Measurements from ENCODE around the gene RNASEH1. TPM values are rescaled to one million over a fixed set of nuclear protein-coding genes. Genes with fewer than 3 reads are reported as not detected.

RNASEH1 gene
- total and polyA plus RNA-seq, 2 donors (not counting 1 experiment from before 2014, with no cell fraction given) = 23.8 to 31.2 TPM

DNA sequence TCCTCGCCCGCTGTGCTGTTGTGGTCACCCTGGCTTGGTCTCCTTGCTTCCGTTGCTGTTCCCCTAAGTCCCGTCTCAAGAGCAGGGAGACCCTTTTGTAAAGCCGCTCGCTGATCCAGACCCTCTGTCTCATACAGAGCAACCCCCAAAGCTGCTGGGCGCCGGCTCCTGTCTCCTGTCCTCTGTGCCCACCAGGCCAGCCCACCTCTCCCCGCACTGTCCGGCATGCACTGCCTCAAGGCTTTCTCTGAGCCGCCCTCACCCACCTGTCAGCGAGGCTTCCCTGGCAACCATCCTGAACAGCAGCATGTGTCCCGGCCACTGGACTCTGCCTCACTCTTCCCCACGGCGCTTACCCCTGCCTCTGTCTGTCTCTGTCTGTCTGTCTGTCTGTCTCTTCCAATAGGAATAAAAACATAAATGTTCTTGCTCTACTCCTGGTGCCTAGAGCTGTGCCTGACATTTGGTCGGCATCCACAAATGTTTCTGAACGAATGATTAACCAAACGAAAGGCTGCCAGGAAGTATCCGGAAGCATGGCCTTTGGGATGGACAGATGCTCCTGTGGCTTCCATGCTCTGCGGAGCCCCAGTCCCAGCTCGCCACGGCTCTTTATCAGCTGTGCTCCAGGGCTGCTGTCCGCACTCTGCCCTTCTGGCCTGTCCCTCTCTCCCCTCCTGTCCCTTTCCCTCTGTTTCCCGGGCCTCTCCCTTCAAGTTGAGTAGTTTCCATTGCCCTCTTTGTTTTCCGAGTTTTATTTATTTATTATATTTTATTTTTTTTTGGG, 44.6 kb upstream of the RNASEH1 start:
- no peaks in the 10 kb centered on the region for H3K36me3 ChIP-seq (ENCODE audit: control insufficient read depth, insufficient read depth, low read length)
- H3K27me3 ChIP-seq (ENCODE audit: control insufficient read depth, insufficient read depth, low read length) = no peaks in the 10 kb centered on the region
- H2AFZ ChIP-seq (ENCODE audit: low read length) = no peak overlapping the region
- H3K27ac ChIP-seq (ENCODE audit: insufficient read depth, low read length) = no peak overlapping the region
- no peaks in the 10 kb centered on the region for H3K9me3 ChIP-seq (ENCODE audit: control insufficient read depth, insufficient read depth, low read depth, low read length)
- no peaks in the 10 kb centered on the region for H3K4me1 ChIP-seq (ENCODE audit: control insufficient read depth, extremely low read depth, insufficient read depth, low read length)
- TF ChIP-seq, protein P1, sequence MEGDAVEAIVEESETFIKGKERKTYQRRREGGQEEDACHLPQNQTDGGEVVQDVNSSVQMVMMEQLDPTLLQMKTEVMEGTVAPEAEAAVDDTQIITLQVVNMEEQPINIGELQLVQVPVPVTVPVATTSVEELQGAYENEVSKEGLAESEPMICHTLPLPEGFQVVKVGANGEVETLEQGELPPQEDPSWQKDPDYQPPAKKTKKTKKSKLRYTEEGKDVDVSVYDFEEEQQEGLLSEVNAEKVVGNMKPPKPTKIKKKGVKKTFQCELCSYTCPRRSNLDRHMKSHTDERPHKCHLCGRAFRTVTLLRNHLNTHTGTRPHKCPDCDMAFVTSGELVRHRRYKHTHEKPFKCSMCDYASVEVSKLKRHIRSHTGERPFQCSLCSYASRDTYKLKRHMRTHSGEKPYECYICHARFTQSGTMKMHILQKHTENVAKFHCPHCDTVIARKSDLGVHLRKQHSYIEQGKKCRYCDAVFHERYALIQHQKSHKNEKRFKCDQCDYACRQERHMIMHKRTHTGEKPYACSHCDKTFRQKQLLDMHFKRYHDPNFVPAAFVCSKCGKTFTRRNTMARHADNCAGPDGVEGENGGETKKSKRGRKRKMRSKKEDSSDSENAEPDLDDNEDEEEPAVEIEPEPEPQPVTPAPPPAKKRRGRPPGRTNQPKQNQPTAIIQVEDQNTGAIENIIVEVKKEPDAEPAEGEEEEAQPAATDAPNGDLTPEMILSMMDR (conservative IDR thresholded peaks at IDR 0.05 in 1 of 2, IDR thresholded peaks at IDR 0.05 in 1 of 2; ENCODE audit: low read depth in 1 of 2, low read length in 2 of 2) = no peak
- no peak for TF ChIP-seq EZH2 (IDR thresholded peaks at IDR 0.05; ENCODE audit: low read length, missing control alignments)
- H3K4me2 ChIP-seq (ENCODE audit: extremely low read depth, insufficient read depth, low read length) = no peak overlapping the region
- H4K20me1 ChIP-seq (ENCODE audit: control insufficient read depth, extremely low read depth, insufficient read depth, low read length) = no peaks in the 10 kb centered on the region
- H3K79me2 ChIP-seq (ENCODE audit: control insufficient read depth, insufficient read depth, low read length) = no peaks in the 10 kb centered on the region
- DNase-seq (ENCODE audit: low read depth in 2 of 2) = no peak
- no peak overlapping the region for H3K9ac ChIP-seq (ENCODE audit: insufficient read depth, low read length)
- H3K4me3 ChIP-seq (replicated peaks in 1 of 4; ENCODE audit: control extremely low read depth in 1 of 4, insufficient read depth in 1 of 4, low read depth in 3 of 4, low read length in 4 of 4) = no peak overlapping the region

DNA sequence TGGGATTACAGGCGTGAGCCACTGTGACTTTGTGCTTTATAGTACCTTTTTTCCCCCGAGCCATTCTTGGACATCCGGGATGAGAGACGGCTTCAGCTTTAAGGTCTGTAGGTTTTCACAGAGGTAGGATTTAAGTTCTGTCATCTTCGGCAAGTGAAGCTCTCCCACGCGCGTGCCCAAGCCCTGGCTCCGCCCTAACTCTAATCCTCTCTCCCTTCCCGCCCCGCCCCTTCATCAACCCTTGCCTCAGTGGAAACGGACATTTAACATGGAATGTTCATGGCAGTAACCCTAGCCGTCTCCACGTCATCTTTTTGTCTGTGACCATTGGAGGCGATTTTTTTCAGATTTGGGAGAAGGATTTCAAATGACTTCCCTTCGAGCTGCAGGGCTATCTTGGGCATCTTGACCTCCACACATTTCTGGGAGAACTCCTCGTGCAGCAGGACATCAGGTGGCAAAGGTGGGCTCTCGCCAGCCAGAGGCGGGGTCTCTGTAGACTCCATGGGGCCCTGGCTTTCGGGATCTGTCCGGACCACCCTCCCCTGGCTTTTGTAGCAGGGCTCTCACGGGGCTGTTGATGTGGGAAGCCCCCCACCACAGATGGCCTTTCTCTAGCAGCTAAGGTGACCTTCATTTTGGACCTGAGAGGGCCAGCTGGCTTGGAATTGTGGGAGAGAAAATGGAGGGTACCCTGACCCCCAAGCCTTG, 43.6 kb upstream of the RNASEH1 start:
- no peak overlapping the region for H3K27ac ChIP-seq (ENCODE audit: insufficient read depth, low read length)
- H3K9ac ChIP-seq (ENCODE audit: insufficient read depth, low read length) = no peak overlapping the region
- no peak overlapping the region for H3K4me2 ChIP-seq (ENCODE audit: extremely low read depth, insufficient read depth, low read length)
- no peak for DNase-seq (ENCODE audit: low read depth in 2 of 2)
- no peaks in the 10 kb centered on the region for H4K20me1 ChIP-seq (ENCODE audit: control insufficient read depth, extremely low read depth, insufficient read depth, low read length)
- H3K4me3 ChIP-seq (replicated peaks in 1 of 4; ENCODE audit: control extremely low read depth in 1 of 4, insufficient read depth in 1 of 4, low read depth in 3 of 4, low read length in 4 of 4) = no peak overlapping the region
- H3K9me3 ChIP-seq (ENCODE audit: control insufficient read depth, insufficient read depth, low read depth, low read length) = no peaks in the 10 kb centered on the region
- no peaks in the 10 kb centered on the region for H3K36me3 ChIP-seq (ENCODE audit: control insufficient read depth, insufficient read depth, low read length)
- no peaks in the 10 kb centered on the region for H3K27me3 ChIP-seq (ENCODE audit: control insufficient read depth, insufficient read depth, low read length)
- H2AFZ ChIP-seq (ENCODE audit: low read length) = no peak overlapping the region
- no peaks in the 10 kb centered on the region for H3K79me2 ChIP-seq (ENCODE audit: control insufficient read depth, insufficient read depth, low read length)
- no peaks in the 10 kb centered on the region for H3K4me1 ChIP-seq (ENCODE audit: control insufficient read depth, extremely low read depth, insufficient read depth, low read length)
- TF ChIP-seq EZH2 (IDR thresholded peaks at IDR 0.05; ENCODE audit: low read length, missing control alignments) = no peak
- TF ChIP-seq, protein P1 (conservative IDR thresholded peaks at IDR 0.05 in 1 of 2, IDR thresholded peaks at IDR 0.05 in 1 of 2; ENCODE audit: low read depth in 1 of 2, low read length in 2 of 2) = no peak

DNA sequence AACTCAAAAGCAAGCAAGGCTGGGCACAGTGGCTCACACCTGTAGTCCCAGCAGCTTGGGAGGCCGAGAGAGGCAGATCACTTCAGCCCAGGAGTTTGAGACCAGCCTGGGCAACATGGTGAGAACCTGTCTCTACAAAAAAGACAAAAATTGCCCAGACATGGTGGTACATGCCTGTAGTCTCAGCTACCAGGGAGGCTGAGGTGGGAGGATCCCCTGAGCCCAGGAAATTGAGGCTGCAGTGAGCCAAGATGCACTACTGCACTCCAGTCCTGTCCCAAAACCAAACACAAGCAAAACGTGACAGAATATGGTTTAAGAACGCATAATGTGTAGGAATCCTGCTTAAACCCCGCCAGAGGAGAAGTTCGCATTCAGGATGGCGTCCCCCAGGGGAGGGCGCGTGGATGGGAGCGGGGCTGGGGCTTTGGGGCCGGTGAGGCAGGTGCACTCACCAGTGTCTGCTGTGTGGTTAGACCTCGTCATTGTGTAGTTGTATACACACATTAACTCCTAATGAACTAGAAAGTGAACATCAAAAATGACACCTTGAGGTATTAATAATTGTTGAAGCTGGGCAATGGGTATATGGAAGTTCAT, 42.2 kb upstream of the RNASEH1 start:
- H3K4me2 ChIP-seq (ENCODE audit: extremely low read depth, insufficient read depth, low read length) = no peak overlapping the region
- TF ChIP-seq, protein P1 (conservative IDR thresholded peaks at IDR 0.05 in 1 of 2, IDR thresholded peaks at IDR 0.05 in 1 of 2; ENCODE audit: low read depth in 1 of 2, low read length in 2 of 2) = no peak
- no peak for TF ChIP-seq EZH2 (IDR thresholded peaks at IDR 0.05; ENCODE audit: low read length, missing control alignments)

More for the DNA sequence above, 42.2 kb upstream of the RNASEH1 start:
- Histone ChIP-seq H2AFZ (ENCODE audit: low read length) (no peak overlapping the region), H3K79me2 (ENCODE audit: control insufficient read depth, insufficient read depth, low read length) (no peaks in the 10 kb centered on the region), H3K4me1 (ENCODE audit: control insufficient read depth, extremely low read depth, insufficient read depth, low read length) (no peaks in the 10 kb centered on the region), H3K36me3 (ENCODE audit: control insufficient read depth, insufficient read depth, low read length) (no peaks in the 10 kb centered on the region), H3K9me3 (ENCODE audit: control insufficient read depth, insufficient read depth, low read depth, low read length) (no peaks in the 10 kb centered on the region), H3K4me3 (replicated peaks in 1 of 4; ENCODE audit: control extremely low read depth in 1 of 4, insufficient read depth in 1 of 4, low read depth in 3 of 4, low read length in 4 of 4) (no peak overlapping the region), H3K27ac (ENCODE audit: insufficient read depth, low read length) (no peak overlapping the region), H3K27me3 (ENCODE audit: control insufficient read depth, insufficient read depth, low read length) (no peaks in the 10 kb centered on the region), H4K20me1 (ENCODE audit: control insufficient read depth, extremely low read depth, insufficient read depth, low read length) (no peaks in the 10 kb centered on the region), H3K9ac (ENCODE audit: insufficient read depth, low read length) (no peak overlapping the region)
- no peak for DNase-seq (ENCODE audit: low read depth in 2 of 2)

Measured in fibroblast of lung (primary cell).